HAP-1 (cell line): ENCODE results near the gene CACNA1B.

ENCODE experiments used
- DNase-seq, 2 experiments: peaks; one replicate each; pipeline ENCODE4 v3.0.0-alpha.2; 2016 to 2020; ENCODE audit warnings: low spot score in 2 of 2
- H3K27me3 ChIP-seq: fragments of 250-450 bp; sonication (Bioruptor Pico); 2 replicates; pipeline ENCODE4 v1.5.1; 2020; ENCODE audit warnings: low read depth, mild to moderate bottlenecking, moderate library complexity
- H3K36me3 ChIP-seq: fragments of 250-450 bp; sonication (Bioruptor Pico); replicated peaks from 2 replicates; pipeline ENCODE4 v1.5.1; 2020; ENCODE audit warnings: mild to moderate bottlenecking
- H3K4me1 ChIP-seq: fragments of 250-450 bp; sonication (Bioruptor Pico); 2 replicates; pipeline ENCODE4 v1.5.1; 2020; ENCODE audit warnings: mild to moderate bottlenecking
- H3K4me3 ChIP-seq: fragments of 250-450 bp; sonication (Bioruptor Pico); 2 replicates; pipeline ENCODE4 v1.5.1; 2020; ENCODE audit warnings: mild to moderate bottlenecking, moderate library complexity
- H3K9me3 ChIP-seq: fragments of 250-450 bp; sonication (Bioruptor Pico); 2 replicates; pipeline ENCODE4 v1.5.1; 2020; ENCODE audit warnings: mild to moderate bottlenecking, moderate library complexity
- in situ Hi-C: fragments of 300-500 bp; cut with MboI; formaldehyde crosslinking; loops from 3 replicates; pipeline ENCODE4 v1.14.3; 2020; ENCODE audit warnings: low sequenced_read_pairs, inconsistent platforms, mixed read lengths

The CACNA1B gene

DNA sequence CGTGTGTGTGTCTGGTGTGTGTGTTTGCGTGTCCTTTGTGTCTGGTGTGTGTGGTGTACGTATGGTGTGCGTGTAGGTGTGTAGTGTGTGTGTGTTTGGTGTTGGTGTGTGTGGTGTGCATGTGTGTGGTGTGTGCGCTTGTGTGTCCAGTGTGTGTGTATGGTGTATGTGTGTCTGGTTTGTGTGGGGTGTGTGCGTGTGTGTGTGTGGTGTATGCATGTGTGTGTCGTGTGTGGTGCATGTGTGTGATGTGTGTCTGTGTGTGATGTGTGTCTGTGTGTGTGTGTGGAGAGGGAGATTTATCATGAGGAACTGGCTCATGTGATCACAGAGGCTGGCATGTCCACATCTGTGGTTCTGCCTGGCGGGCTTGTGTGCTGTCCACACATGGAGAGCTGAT, 71.7 kb downstream of the CACNA1B start:
- DNase-seq, result no peak
- Histone ChIP-seq H3K36me3 (no peaks in the 10 kb centered on the region), H3K4me3 (no peak overlapping the region), H3K9me3 (peaks cover 15% of the 10 kb centered on the region), H3K4me1 (no peaks in the 10 kb centered on the region), H3K27me3 (no peaks in the 10 kb centered on the region)
- in situ Hi-C loops, result no loop called here

DNA sequence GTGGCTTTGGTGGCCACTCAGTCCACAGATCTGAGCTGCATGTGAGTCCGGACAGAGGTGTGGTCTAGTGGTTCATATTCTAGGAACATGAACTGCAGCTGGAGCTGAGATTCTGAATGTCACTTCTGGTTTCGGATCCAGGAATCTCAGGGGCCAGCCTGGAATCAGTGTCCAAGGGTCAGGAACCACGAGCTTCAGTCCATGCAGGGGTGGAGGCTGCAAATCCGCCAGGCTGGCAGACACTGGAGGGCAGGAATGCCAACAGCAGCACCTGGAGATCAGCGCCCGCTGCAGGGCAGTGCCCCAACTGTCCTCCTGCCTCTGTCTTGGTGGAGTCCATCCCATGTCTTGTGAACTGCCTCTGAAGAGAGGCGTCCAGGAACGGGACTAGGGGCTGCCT, 73.5 kb downstream of the CACNA1B start:
- no peaks in the 10 kb centered on the region for H3K27me3 ChIP-seq
- in situ Hi-C loops, result no loop called here
- no peaks in the 10 kb centered on the region for H3K36me3 ChIP-seq
- no peaks in the 10 kb centered on the region for H3K9me3 ChIP-seq
- H3K4me3 ChIP-seq, result no peak overlapping the region
- H3K4me1 ChIP-seq, result no peaks in the 10 kb centered on the region
- no peak for DNase-seq

DNA sequence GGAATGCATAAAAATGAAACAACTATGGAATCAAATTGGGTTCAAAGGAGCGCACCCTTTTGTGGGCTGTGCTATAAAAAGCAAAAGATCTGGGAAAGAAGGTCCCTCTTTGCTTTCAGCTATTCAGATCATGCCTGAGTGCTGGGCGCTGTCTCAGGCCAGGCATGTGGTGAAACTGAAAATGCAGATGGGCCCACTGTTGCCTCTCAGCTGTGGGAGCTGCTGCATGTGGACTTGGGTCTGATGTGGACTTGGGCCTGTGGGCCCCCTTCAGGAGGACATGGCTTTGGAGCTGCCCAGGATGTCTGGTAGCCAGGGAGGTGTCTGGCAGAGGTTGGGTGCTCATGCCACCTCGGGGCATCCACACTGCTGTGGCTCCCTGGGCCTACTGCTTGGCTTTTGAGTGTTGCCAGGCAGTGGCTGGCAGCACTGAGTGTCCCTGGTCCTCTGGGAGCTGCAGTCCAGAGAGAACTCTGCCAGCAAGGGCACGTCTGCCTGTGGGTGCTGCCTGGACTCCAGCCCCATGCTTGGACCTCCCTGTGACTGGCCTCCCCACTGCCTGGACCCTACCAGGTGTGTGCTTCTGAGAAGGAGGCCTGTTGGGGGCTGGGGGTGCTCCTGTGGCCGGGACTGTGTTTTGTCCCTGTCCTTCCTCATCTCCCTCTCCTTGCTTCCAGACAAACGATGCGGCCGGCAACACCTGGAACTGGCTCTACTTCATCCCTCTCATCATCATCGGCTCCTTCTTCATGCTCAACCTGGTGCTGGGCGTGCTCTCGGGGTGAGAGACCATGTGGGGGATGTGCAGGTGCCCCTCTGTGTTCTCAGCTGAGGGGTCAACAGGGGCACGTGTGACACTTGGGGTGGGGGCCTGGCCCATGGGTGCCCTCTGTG, 74.3 kb downstream of the CACNA1B start:
- Histone ChIP-seq H3K9me3 (no peaks in the 10 kb centered on the region), H3K4me3 (no peak overlapping the region), H3K36me3 (no peaks in the 10 kb centered on the region), H3K4me1 (no peaks in the 10 kb centered on the region), H3K27me3 (no peaks in the 10 kb centered on the region)
- in situ Hi-C loops, result no loop called here
- DNase-seq, result no peak

DNA sequence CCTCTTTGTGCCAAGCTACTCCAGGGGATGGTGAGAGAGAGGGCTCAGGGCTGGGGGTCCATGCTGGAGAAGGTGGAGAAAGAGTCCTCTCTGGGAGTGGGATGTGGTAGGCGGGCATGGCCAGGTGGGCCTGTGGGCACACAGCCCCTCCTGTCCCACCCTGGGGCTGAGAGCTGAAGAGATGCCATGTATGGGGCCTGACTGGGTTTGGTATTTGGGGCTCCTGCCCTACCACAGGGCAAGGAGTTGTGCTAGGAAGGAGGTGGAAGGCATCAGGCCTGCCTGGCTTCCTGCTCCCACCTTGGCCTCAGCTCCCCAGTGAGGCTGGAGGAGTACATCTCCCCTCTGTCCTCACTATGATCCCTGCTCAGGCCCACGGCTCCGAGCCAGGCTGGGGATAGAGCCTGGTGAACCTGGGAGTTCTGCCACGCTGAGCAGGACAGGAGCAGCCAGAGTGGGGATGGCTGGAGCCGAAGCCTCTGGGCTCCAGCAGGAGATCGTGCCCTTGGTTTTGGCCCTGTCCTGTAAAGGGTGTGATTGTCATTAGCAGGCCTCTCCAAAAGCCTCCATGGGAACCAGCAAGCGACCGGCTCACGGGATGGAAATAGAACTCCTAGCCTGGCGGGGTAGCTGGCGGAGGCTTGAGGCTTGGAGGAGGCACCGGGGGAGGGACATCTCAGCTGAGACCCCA, 75.5 kb downstream of the CACNA1B start:
- H3K36me3 ChIP-seq, result no peaks in the 10 kb centered on the region
- no peaks in the 10 kb centered on the region for H3K4me1 ChIP-seq
- DNase-seq, result no peak
- H3K4me3 ChIP-seq, result no peak overlapping the region
- no peaks in the 10 kb centered on the region for H3K27me3 ChIP-seq
- in situ Hi-C loops, result no loop called here
- H3K9me3 ChIP-seq, result no peaks in the 10 kb centered on the region

DNA sequence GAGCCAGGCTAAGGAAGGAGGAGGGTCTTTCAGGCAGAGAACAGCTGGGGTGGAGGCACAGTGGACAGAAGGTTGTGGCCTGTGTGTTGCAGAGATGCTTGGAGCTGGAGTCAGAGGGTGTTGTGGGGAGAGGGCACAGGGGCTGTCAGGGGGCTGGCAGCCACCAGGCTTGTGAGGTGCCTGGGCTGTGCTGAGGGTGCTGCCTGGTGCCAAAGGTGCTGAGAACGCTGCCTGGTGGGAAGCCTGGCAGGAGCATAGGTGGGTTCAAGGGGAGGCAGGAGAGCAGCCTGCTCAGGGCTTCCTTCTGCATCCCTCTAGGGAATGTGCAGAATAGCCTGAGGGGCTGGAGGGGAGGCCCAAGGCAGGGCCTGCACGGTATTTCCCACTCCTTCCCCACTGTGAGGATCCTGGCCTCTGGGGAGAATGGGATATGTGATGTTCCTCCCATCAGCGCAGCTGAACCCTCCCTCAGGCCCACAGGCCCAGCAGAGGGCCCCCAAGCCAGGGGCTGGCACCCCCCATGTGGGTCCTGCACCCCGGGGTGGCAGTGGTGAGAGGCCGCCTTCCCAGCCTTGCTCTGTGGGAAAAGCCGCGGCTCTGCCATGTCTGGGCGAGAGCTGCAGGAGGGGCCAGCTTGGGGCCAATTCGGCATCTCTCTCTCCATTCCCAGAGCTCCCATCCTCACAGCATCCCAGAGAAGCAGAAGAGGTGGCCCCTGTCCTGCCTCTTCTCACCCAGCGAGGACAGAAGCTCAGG, 76.3 kb downstream of the CACNA1B start:
- Histone ChIP-seq H3K27me3 (no peaks in the 10 kb centered on the region), H3K36me3 (no peaks in the 10 kb centered on the region), H3K4me1 (no peaks in the 10 kb centered on the region), H3K9me3 (no peaks in the 10 kb centered on the region), H3K4me3 (no peak overlapping the region)
- in situ Hi-C loops, result no loop called here
- DNase-seq, result no peak

DNA sequence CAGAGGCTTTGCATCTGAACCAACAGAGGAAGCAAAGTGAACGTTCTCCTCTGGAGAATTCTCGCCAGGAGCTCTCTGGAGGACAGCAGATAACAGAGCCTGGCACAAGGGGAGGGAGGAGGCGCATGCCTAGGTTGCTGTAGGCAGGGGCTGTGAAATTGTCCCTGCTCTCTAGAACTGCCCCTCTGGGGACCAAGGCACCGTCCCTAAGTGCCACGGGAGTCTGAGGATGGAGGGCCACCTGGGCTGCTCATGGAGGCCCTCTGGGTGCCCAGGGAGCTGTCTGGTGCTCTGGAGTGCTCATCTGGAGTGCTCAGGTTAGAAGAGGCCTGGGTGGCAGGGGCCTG, 77.6 kb downstream of the CACNA1B start:
- Histone ChIP-seq H3K9me3 (no peaks in the 10 kb centered on the region), H3K4me1 (no peaks in the 10 kb centered on the region), H3K4me3 (no peak overlapping the region), H3K36me3 (no peaks in the 10 kb centered on the region), H3K27me3 (no peaks in the 10 kb centered on the region)
- DNase-seq, result no peak
- in situ Hi-C loops, result no loop called here

DNA sequence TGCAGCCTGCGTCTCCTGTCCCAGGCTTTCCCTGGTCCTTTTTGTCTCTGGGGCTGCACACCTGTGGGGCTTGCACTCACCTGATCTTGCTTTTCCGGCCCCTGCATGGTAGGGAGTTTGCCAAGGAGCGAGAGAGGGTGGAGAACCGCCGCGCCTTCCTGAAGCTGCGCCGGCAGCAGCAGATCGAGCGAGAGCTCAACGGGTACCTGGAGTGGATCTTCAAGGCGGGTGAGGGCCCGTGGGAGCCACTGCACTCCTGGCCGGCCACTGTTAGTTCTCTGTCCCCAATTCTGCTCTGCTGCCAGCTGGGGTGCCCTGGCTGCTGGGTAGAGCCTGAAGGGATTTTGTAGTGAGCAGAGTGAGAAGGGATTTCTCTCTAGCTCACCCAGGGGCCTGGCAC, 78.0 kb downstream of the CACNA1B start:
- DNase-seq, result no peak
- Histone ChIP-seq H3K4me3 (no peak overlapping the region), H3K27me3 (no peaks in the 10 kb centered on the region), H3K9me3 (no peaks in the 10 kb centered on the region), H3K36me3 (no peaks in the 10 kb centered on the region), H3K4me1 (no peaks in the 10 kb centered on the region)
- in situ Hi-C loops, result no loop called here

DNA sequence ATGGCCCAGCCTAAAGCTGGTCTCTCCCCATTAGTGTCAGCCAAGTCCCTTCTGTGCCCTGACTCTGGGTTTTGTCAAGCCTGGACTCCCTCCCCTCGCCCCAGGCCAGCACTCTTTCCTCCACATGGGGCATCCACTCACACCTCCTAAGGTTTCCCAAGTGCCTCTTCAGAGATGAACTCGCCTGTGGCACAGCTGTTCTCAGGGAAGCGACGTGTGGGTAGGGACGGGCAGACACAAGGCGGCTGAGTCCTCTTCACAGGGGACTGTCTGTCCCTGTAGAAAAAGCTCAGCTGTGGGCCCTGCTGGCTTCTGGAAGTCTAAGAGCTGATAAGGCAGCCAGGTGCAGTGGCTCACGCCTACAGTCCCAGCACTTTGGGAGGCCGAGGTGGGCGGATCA, 78.5 kb downstream of the CACNA1B start:
- H3K4me1 ChIP-seq, result no peaks in the 10 kb centered on the region
- H3K9me3 ChIP-seq, result no peaks in the 10 kb centered on the region
- in situ Hi-C loops, result no loop called here
- DNase-seq, result no peak
- H3K27me3 ChIP-seq, result no peaks in the 10 kb centered on the region
- no peak overlapping the region for H3K4me3 ChIP-seq
- H3K36me3 ChIP-seq, result no peaks in the 10 kb centered on the region

DNA sequence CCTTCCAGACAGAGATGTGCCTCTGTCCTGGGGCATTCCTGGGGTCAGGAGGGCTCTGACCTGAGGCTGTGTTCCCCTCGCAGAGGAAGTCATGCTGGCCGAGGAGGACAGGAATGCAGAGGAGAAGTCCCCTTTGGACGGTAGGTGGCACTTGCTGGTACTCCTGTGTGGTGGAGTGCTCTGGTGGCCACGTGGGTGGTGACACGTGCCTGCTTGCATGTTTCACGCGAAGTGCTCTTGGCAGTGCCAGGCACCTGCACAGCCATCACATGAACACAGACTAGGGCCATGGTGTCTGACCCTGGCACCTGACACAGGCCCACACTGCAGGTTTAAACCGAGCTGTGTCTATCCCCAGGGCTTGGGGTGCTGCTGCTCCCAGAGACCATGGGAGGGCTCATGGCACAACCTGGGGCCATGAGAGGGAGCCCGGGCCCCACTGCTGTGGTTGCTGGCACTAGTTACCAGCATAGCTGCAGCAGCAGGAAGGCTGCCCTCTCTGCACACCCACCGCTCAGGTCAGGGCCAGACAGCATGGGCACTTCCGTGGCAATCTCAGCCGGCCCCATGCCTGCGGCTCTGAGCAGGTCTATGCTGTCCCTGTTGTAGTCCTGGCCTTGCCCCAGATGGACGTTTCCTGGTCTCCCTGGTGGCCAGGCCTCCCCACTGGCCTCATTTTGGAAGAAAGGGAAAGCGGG, 79.3 kb downstream of the CACNA1B start:
- no peak for DNase-seq
- Histone ChIP-seq H3K36me3 (no peaks in the 10 kb centered on the region), H3K4me1 (no peaks in the 10 kb centered on the region), H3K4me3 (no peak overlapping the region), H3K27me3 (no peaks in the 10 kb centered on the region), H3K9me3 (no peaks in the 10 kb centered on the region)
- in situ Hi-C loops, result no loop called here

DNA sequence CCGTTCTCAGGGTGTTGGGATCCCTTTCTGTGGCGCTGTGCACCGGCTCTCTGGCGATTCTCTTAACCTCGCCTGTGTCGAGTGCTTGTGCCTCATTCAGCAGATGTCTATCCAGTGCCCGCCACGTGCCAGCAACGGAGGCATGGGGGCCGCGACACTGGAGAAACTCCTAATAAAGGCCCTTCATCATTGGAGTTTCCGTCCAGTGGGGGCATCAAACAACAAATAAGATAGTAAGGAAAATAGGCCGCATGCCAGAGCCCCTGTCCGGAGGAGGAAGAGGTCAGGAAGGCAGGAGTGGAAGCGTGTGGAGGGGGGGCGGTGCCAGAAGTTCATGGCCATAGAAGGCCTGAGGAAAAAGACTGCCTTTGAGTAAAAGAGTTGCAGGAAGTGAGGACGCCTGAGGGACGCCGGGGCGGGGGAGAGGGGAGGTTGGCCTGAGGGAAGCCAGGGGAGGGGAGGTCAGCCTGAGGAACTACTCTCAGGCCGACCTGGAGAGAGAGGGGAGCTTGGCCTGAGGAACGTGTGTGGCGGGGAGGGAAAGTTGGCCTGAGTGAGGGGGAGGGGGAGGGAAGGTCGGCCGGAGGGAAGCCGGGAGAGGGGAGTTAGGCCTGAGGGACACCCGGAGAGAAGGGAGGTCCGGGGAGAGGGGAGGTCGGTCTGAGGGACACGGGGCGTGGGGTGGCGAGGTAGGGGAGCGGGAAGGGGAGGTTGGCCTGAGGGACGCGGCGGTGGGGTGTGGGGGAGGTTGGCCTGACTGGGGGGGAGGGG, 82.2 kb downstream of the CACNA1B start:
- in situ Hi-C loops, result no loop called here
- Histone ChIP-seq H3K4me1 (no peaks in the 10 kb centered on the region), H3K9me3 (no peaks in the 10 kb centered on the region), H3K36me3 (no peaks in the 10 kb centered on the region), H3K4me3 (no peak overlapping the region), H3K27me3 (no peaks in the 10 kb centered on the region)
- no peak for DNase-seq

DNA sequence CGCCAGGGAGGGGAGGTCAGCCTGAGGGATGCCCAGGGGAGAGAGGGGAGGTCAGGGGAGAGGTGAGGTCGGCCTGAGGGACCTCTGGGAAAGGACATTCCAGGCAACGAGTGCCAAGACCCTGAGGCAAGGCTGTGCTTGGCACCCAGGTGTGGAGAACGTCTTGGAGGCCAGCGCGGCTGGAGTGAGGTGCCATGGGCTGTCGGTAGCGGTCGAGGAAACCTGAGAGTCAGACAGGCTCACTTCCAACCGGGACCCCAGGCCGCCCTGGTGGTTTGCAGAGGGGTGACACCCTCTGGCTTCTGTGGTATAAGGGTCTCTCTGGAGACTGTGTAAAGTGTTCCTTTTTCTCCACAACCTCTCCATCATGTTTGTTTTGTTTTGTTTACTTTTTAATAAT, 82.9 kb downstream of the CACNA1B start:
- H3K4me1 ChIP-seq, result no peaks in the 10 kb centered on the region
- H3K27me3 ChIP-seq, result no peaks in the 10 kb centered on the region
- no peak for DNase-seq
- in situ Hi-C loops, result no loop called here
- H3K36me3 ChIP-seq, result no peaks in the 10 kb centered on the region
- H3K4me3 ChIP-seq, result no peak overlapping the region
- H3K9me3 ChIP-seq, result no peaks in the 10 kb centered on the region

DNA sequence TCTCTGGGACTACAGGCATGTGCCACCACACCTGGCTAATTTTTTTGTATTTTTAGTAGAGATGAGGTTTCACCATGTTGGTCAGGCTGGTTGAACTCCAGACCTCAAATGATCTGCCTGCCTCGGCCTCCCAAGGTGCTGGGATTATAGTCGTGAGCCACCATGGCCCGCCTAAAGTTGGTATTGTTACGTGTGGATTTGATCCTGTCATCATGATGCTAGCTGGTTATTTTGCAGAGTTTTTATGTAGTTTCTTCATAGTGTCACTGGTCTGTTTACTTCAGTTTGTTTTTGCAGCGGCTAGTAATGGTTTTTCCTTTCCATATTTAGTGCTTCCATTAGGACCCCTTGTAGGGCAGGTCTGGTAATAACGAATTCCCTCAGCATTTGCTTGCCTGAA, 85.9 kb downstream of the CACNA1B start:
- no peaks in the 10 kb centered on the region for H3K4me1 ChIP-seq
- no peak for DNase-seq
- no peaks in the 10 kb centered on the region for H3K27me3 ChIP-seq
- in situ Hi-C loops, result no loop called here
- H3K9me3 ChIP-seq, result no peaks in the 10 kb centered on the region
- H3K4me3 ChIP-seq, result no peak overlapping the region
- no peaks in the 10 kb centered on the region for H3K36me3 ChIP-seq

DNA sequence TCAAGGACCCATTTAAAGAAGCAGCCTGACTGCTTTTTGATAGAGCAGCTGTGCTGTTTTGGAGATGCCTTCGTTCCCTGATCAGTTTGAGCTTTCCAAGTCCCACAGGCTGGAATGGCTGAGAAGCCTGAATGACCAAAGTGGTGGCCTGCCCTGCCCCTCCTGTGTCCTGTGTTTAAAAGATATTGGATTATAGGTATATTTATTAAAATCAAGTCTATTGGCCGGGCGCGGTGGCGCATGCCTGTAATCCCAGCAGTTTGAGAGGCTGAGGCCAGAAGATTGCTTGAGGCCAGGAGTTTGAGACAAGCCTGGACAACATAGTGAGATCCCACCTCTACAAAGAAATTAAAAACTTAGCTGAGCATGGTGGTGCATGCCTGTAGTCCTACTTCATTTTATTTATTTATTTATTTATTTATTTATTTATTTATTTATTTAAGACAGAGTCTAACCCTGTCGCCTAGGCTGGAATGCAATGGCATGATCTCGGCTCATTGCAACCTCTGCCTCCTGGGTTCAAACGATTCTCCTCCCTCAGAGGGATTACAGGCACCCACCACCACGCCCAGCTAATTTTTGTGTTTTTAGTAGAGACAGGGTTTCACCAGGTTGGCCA, 87.7 kb downstream of the CACNA1B start:
- Histone ChIP-seq H3K36me3 (no peaks in the 10 kb centered on the region), H3K27me3 (no peaks in the 10 kb centered on the region), H3K4me1 (no peaks in the 10 kb centered on the region), H3K9me3 (no peaks in the 10 kb centered on the region), H3K4me3 (no peak overlapping the region)
- in situ Hi-C loops, result no loop called here
- no peak for DNase-seq
